ENCODE measurements around the gene CTAG1B.
A peak's percentile ranks its signal among the peaks of the same experiment; 100 is the strongest.
"Not testable (repeated sequence)": the region's sequence is repeated elsewhere in the genome, so short reads cannot be mapped to it uniquely, and the experiment has no call there.

The CTAG1B gene

DNA sequence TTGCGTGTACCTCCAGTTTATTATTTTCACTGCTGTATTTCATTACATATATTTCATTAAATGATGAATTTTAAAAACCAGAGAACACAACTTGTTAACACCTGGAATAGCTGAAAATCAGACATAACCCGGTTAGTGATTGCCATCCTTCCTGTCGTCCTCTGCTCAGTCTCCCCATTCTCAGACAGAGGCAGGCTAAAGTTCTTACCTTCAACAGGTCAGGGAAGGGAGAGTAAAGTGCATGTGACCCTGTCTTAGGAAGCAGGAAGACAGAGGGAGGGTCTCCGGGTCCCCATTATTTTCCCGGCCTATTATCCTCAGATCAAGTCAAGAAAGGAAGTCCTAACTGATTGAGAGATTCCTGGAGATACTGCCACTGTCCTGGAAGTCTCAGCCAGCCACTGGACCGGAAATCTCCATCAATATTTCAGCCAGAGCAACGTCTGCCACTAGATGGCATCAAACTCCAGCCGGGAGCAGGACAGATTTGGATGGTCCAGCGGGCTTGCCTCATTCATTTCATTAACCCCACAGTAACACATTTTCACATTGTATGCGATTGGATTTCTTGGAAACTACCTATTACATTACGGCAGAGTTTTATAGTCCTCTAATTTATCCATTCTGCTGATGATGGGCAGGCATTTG, 1.8 kb upstream of the CTAG1B start:
- not testable (repeated sequence) for DNase-seq

DNA sequence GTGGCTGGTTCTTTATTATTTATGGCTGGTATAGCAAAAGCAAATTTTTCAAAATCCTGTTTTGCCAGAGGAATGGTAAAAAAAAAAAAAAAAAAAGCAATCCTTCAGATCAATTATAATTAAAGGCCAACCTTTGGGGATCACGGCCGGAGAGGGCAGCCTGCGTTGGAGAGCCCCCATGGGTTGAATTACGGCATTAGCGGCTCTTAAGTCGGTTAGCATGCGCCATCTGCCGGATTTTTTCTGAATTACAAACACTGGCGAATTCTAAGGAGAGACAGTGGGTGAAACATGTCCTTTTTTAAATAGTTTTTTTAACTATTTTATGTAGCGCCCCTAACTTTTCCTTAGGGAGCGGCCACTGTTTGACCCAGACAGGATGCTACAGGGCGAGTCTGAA, 5.5 kb downstream of the CTAG1B start:
- not testable (repeated sequence) for DNase-seq

DNA sequence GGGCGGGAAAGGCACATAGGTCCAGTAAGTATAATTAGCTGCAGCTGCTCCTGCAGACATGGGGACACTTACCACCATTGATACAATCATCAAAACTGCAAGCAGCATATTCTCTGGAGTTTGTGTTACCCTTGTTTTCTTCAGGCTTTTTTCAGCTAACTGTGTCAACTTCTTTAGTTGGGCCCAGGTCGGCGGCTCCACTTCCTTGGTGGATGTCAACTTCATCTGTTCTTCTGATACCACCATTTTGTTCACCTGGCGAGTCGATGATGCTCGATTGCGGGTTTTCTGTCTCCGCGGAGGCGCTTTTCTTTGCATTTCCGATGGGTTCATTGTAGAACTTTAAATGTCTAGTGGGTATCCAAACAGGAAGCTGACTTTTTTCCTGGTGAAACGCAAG, 7.9 kb downstream of the CTAG1B start:
- not testable (repeated sequence) for DNase-seq

DNA sequence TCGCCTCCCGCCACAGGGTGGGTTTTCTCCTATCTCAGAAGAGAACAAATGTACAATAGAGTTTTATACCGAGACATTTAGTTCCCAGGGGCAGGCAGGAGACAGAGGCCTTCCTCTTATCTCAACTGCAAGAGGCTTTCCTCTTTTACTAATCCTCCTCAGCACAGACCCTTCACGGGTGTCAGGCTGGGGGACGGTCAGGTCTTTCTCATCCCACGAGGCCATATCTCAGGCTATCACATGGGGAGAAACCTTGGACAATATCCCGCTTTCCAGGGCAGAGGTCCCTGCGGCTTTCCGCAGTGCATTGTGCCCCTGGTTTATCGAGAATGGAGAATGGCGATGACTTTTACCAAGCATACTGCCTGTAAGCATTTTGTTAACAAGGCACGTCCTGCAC, 10.3 kb downstream of the CTAG1B start:
- DNase-seq: not testable (repeated sequence)

DNA sequence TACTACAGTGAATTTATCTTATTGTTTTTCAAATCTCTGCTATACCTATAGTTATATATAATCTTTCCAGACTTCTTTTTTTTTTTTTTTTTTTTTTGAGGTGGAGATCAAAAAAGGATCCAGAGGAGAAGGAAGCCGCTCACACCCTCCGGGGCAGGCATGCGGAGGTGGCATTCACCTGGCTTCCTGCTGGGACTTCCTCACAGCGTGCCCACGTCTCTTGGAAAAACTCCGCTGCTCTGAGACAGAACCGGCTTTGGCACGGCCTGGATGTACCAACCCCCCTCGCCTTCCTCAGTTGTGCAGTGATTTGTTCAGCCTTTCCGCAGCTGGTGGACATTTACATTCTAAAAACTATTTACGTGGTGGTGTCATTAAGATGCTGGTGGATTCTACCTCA, 11.1 kb downstream of the CTAG1B start:
- not testable (repeated sequence) for DNase-seq

DNA sequence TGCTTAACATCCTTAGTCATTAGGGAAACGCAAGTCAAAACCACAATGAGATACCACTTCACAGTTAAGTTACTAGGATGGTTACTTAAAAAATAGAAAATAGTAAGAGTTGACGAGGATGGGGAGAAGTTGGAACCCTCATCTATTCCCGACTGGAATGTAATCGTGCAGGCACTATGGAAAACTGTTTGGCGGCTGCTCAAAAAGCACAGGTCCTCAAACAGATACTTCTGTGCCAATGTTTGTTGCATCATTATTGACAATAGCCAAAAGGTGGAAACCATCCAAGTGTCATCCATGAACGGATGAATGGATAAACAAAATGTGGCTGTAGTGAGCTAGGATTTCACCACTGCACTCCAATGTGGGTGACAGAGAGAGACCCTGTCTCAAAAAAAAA, 11.7 kb downstream of the CTAG1B start:
- DNase-seq: no peak

DNA sequence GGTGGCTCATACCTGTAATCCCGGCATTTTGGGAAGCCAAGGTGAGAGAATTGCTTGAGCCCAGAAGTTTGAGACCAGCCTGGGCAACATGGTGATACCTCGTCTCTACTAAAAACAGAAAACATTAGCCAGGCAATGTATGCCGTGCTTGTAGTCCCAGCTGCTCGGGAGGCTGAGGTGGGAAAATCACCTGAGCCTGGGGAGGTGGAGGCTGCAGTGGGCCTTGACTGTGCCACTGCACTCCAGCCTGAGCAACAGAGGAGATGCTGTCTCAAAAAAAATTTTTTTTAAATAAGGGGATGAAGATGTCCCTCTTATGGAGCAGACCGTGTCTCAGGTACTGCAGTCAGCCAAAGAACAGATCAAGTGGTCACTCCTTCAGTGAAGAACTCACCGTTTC, 13.5 kb downstream of the CTAG1B start:
- no peak for DNase-seq

DNA sequence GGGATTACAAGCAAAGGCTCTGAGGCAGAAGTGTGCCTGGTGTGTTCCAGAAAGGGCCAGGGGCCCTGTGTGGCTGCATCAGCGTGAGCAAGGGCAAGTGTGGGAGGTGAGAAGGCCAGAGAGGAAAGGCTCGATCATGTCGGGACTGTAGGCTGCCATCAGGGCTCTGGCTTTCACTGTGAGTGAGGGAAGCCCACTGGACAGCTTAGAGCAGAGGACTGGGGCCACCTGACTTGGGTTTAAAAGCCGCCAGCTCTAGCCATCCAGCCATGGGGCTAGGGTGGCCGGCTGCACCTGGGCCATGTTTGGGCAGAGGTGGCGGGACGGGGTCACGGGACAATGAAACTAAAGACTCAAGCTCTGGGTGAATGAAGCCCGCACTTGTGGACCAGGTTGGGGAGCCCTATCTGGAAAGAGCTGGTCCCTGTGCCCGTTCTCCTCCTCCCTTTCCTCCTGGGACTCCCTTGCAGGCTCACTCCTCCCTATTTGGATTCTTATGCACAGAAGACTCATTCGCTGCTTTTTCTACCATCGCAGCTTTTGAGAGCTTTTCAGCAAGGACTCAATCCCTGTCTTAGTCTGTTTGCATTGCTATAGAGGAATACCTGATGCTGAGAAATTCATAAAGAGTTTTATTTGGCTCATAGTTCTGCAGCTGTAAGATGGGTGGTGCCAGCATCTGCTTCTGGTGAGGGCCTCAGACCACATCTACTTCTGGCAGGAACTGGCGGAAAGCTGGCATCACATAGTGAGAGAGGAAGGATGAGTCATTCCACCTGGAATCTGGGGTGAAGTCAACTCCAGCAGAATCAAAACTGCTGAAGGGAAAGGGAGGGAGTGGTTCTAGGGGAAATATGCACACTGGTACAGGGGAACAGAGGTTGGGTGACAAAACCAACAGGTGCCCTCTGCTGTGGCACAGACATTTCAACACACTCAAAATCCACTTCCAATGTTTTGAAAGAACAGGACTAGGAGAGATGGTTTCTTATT, 15.3 kb downstream of the CTAG1B start:
- no peak for DNase-seq

DNA sequence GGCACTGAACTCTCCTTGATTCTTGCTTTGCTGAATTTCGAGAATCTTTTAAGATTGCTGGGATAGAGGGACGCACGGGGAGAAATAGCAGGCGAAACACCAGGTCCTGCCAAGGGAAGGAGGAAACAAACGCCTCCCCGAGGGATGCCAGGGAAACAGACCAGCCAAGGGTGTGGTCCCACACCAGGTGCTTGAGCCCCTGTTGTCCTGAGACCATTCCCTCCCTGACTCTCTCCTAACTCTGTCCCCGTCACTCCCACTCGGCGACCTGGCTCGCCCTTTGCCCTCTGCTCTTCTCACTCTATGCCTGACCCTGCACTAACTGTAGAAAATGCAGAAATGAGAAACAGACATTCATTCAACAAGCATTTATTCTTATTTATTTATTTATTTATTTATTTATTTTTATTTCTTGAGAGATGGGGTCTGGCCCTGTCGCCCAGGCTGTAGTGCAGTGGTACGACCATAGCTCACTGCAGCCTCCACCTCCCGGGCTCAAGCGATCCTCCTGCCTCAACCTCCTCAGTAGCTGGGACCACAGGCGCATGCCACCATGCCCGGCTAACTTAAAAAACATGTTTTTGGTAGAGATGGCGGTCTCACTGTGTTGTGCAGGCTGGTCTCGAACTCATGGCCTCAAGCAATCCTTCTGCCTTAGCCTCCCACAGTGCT, 16.2 kb downstream of the CTAG1B start:
- no peak for DNase-seq

DNA sequence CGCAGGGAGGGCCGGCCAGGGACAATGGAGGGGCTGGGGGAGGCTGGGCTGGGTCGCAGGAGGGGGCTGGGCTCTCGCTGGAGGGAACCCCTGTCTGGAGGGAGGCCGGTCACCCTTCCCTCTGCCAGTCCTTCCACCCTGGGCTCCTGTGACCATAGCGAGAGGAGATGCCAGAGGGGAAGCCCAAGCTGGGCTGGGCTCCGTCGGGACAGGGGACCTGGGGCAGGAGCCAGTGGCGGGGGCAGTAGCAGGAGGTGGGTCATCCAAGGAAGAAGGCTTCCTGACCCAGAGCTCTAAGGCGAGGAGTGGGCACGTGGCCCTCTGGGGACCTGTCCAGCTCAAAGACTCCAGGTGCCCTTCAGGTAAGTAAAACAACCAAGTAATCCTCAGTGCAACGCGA, 16.9 kb downstream of the CTAG1B start:
- DNase-seq: no peak

DNA sequence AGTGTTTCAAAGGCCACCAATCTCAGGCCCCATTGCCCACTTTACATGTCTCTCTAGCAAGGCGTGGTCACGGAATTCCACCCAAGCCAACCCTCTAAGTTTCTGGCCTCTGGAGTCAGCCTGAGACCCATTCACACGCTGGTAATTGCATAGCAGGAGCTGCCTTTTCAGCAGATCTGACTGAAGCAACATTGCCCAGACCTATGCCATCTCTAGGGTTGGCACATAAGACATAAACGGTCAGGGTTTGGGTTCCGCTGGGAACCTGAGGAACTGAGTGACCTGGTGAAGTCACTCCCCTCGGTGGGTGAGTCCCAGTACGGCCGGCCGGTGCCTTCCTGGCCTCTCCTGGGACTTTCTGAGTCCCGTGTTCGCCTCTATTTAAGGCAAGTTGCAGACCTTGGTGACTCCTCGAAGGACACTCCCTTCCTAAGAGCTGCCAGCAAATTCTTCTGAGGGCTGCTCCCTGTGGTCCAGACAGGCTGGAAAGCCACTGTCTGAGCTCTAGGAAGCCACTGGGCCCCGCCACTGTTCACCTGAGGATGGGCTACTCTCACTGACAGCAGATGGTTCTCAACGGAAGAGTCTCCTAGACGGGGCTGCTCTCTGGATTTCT, 18.2 kb downstream of the CTAG1B start:
- DNase-seq: no peak

DNA sequence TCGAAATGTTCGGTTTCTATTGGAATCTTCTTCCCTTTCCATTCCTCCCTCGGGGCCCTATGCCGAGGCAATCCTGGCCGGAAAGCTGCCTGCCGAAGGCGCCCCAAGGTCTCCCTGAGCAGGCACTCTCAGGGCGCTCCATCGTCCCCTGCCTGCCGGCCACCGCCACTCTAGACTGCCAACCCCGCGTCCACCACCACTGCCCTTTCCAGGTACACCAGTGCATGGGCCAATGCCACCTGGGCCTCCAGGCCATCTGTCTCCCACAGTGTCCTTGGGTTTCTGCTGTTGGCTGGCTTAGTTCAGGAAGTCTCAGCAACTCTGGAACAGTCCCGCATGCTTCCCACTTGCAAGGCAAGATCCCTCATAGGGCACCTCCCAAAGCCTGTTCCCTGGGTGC, 19.6 kb downstream of the CTAG1B start:
- no peak for DNase-seq

DNA sequence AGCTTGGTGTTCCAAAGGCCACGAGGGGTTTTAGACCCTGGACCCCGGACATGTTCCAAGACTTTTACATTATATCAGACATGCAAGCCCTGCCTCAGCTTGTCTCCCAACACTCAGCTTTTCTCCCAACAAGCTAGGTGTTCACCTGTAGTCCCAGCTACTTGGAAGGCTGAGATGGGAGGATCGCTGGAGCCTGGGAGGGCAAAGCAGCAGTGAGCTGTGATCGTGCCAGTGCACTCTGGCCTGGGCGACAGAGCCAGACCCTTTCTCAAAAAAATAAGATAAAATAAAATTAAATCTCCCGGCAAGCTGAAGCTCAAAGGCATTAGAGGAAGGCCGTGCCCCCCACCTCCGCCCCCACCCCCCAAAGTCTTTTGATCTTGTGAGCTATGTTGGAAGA, 20.4 kb downstream of the CTAG1B start:
- no peak for DNase-seq

DNA sequence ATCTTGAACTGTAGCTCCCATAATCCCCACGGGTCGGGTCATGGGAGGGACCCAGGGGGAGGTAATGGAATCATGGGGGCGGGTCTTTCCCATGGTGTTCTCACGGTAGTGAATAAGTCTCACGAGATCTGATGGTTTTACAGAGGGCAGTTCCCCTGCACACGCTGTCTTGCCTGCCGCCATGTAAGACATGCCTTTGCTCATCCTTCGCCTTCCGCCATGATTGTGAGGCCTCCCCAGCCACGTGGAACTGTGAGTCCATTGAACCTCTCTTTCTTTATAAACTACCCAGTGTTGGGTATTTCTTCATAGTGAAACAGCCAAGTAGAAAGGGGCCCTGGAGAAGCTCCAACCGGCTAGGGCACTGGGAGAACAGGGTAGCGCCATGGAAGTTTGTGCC, 21.9 kb downstream of the CTAG1B start:
- DNase-seq: no peak

DNA sequence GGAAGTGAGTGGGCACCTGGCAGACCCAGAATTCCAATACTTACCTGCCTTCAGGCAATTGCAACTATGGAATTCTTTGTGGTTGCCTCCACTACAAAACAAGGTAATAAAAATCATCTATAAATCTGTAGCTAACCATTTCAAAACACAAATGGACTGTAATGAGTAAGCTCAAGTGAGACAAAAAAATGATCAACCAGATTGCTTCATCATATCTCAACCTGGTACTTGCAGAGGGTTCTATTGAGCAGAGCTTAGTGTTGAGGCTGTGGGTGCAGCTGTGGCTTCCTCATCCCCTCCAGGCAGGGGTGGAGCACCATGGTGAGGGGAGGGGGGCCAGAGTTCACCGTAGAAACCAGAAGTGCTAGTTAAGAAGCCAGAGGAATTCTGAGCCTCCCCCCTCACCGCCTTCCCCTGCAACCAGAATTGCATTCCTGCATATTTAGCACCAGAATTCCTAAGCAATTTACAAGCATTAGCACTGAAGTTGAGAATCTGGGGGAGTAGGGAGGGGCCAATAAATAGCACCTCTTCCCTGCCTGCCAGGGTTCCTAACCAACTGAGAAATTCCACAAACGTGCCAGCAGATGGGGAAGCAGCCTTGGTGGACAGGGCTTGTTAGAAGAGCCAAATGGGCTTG, 22.7 kb downstream of the CTAG1B start:
- DNase-seq: peak; percentile 2

DNA sequence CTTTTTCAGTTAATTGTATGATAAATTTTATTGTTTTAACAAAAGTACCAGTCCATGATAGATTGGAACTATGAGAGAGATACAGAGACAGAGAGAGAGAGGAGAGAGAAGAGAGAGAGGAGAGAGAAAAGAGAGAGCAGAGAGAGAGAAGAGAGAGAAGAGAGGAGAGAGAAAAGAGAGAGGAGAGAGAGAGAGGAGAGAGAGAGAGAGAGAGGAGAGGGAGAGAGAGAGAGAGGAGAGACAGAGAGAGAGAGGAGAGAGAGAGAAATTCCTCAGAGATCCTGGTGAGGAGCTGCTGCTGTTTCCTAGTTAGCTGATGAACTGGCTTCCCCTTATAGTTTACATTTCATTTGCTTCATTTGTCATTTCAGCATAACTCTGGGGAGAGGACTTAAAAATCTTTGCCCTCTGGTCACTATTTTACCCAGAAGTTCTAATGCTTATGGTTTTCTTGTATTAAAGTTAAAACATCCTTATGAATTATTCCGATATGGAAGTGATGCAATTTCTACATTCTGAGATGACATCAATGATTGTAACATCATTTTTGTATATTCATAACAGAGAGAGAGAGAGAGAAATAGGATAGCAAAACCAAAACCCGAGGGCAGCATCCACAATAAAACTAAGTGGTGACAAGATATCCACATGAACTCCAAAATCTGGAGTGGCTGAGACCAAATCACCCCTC, 23.4 kb downstream of the CTAG1B start:
- no peak for DNase-seq

DNA sequence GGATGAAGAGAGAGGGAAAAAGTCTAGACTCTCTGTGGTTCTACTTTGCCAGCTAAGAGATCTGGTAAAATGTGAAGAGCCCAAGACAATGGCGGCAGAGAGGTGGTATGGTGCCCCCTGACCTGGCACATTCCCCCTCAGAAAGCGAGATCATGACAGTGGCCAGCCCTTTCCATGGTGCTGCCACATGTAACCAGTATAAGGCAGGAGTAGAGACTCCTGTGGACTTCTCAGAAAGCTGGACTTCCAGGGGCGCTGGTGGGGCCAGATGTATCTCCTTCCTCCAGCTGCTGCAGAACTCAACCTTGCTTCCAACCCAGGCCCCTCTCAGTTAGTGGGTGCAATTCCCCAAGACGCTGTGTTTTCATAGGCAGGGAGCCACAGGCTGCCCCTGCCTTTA, 24.6 kb downstream of the CTAG1B start:
- no peak for DNase-seq

DNA sequence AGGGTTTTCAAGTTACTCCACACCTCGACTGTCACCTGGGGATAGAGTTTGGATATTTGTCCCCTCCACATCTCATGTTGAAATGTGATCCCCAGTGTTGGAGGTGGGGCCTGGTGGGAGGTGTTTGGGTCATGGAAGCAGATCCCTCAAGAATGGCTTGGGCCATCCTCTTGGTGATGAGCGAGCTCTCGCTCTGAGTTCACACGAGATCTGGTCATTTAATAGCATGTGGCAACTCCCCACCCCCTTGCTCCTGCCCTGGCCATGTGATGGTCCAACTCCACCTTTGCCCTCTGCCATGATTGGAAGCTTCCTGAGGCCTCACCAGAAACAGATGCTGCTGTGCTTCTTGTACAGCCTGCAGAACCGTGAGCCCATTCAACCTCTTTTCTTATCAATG, 25.9 kb downstream of the CTAG1B start:
- no peak for DNase-seq

DNA sequence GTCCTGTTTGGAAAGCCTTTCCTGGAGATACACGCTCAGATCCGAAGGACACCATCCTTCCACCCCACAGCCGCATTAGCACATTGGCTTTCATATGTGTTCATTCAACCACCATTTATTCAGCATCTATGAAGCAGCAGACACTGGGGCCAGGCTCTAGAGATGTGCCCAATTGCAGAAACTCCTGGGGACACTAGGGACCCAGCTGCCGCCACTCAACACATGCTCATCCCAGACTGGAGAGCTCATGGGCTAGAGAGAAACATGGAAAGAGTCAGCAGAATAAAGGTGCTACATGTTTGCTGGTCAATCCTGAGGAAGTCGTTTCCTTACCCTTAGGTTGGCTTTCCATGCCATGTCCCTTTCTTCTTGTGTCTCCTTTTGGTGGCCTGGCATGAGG, 26.6 kb downstream of the CTAG1B start:
- DNase-seq: no peak

DNA sequence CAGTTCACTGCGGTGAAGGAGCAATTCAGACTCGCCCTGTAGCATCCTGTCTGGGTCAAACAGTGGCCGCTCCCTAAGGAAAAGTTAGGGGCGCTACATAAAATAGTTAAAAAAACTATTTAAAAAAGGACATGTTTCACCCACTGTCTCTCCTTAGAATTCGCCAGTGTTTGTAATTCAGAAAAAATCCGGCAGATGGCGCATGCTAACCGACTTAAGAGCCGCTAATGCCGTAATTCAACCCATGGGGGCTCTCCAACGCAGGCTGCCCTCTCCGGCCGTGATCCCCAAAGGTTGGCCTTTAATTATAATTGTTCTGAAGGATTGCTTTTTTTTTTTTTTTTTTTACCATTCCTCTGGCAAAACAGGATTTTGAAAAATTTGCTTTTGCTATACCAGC, 28.7 kb downstream of the CTAG1B start:
- DNase-seq: not testable (repeated sequence)

DNA sequence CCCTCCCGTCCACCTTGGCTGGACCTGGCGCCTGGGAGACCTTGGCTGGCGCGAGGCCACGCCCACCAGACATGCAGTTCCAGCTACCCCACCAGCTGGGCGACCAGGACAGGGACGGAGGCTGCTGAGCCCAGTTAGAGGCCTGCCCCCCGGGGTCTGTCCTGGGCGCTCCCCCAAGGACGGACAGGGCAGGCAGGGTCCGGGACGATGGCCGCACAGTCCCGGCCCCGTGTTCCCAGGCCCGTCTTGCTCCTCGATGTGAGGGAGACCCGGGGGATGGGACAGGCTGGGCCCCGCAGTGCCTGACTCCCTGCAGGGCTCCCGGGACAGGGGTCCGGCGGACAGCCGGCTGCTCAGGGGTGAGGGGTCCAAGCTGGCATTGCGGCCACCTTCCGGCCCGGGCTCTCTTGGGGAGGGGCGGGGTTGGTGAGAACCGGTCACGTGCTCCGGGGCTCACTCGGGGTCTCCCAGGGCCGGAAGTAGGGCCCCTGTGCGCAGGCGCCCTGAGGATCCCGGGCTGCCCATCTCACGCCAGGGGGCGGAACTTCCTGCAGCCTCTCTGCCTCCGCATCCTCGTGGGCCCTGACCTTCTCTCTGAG, 34.4 kb downstream of the CTAG1B start, which contains the start of gene CTAG1A:
CTAG1A (plus strand) TSS at position 549 of the 599 bp plus-strand sequence. CDS start 74 bp downstream, outside the sequence.
- DNase-seq: not testable (repeated sequence)
